ENCODE data around the gene NCAPG. TPM values are rescaled to one million over a fixed set of nuclear protein-coding genes. Genes with fewer than 3 reads are reported as not detected.

NCAPG gene
- total and polyA plus RNA-seq, 10 of the 15 experiments (the other 5 are each of a cell fraction or from before 2014, with no cell fraction given), result 17.3 to 93.9 (median 53.7) TPM

DNA sequence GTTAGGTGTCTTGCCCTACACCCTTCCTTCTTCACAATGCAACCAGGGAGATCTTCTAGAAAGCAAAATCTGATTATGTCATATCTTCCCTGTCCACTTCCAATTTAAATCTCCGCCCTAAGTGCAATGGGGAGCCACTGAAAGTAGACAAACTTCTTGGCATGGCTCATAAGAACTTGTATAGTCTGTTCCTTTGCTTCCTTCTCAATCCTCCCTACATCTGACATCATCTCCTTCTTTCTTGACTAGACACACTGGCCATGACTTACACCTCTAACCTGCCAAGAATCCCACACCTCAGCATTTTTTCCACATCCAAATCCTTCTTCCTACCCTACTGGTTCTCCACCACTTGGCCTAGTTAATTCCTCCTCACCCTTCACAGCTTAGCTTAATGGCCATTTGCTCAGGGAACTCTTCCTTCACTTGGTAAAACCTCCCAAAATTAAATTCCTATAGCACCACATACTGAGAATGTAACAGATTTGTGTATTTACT lies 55.1 kb downstream of the NCAPG start:
- no peaks in the 10 kb centered on the region for H3K27me3 ChIP-seq (replicated peaks in 1 of 2; ENCODE audit: control insufficient read depth in 2 of 2, insufficient read depth in 2 of 2, low read length in 1 of 2)
- ChIA-PET RAD21 (ENCODE audit: unreplicated experiment) (no interaction called here), CTCF (no interaction called here), SMC1A (ENCODE audit: uncharacterized antibody, unreplicated experiment) (interaction anchor here (0.6 to 1.1 kb wide), 2 partner anchors 10 to 258 kb away, joined by 3 to 4 read pairs; no protein-coding TSS in a partner anchor), POLR2A (no interaction called here)
- no peak overlapping the region for H3K9ac ChIP-seq (ENCODE audit: control insufficient read depth, insufficient read depth, low read length)
- no peak overlapping the region for H3K4me2 ChIP-seq (ENCODE audit: control insufficient read depth, insufficient read depth)
- H3K36me3 ChIP-seq (ENCODE audit: control insufficient read depth in 2 of 2, insufficient read depth in 2 of 2, low read length in 1 of 2), result no peaks in the 10 kb centered on the region
- BruUV-seq (replicated peaks), result no TSS peak
- no peak for FAIRE-seq
- no peak for DNase-seq (ENCODE audit: low read depth, low spot score)
- TF ChIP-seq, protein P1, sequence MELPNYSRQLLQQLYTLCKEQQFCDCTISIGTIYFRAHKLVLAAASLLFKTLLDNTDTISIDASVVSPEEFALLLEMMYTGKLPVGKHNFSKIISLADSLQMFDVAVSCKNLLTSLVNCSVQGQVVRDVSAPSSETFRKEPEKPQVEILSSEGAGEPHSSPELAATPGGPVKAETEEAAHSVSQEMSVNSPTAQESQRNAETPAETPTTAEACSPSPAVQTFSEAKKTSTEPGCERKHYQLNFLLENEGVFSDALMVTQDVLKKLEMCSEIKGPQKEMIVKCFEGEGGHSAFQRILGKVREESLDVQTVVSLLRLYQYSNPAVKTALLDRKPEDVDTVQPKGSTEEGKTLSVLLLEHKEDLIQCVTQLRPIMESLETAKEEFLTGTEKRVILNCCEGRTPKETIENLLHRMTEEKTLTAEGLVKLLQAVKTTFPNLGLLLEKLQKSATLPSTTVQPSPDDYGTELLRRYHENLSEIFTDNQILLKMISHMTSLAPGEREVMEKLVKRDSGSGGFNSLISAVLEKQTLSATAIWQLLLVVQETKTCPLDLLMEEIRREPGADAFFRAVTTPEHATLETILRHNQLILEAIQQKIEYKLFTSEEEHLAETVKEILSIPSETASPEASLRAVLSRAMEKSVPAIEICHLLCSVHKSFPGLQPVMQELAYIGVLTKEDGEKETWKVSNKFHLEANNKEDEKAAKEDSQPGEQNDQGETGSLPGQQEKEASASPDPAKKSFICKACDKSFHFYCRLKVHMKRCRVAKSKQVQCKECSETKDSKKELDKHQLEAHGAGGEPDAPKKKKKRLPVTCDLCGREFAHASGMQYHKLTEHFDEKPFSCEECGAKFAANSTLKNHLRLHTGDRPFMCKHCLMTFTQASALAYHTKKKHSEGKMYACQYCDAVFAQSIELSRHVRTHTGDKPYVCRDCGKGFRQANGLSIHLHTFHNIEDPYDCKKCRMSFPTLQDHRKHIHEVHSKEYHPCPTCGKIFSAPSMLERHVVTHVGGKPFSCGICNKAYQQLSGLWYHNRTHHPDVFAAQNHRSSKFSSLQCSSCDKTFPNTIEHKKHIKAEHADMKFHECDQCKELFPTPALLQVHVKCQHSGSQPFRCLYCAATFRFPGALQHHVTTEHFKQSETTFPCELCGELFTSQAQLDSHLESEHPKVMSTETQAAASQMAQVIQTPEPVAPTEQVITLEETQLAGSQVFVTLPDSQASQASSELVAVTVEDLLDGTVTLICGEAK (IDR thresholded peaks at IDR 0.05; ENCODE audit: borderline replicate concordance), result no peak
- intact Hi-C loops (cut with micrococcal nuclease; ENCODE audit: unreplicated experiment), result no loop called here
- no peaks in the 10 kb centered on the region for H3K4me1 ChIP-seq (ENCODE audit: control insufficient read depth, insufficient read depth, low read length)
- H2AFZ ChIP-seq (ENCODE audit: control insufficient read depth, low read depth, low read length), result no peak overlapping the region
- H3K4me3 ChIP-seq, result no peak overlapping the region
- in situ Hi-C loops (cut with MboI), result no loop called here
- 93% methylated on average over 1 of the region's 1 CpG for WGBS (ENCODE audit: insufficient coverage, insufficient replicate concordance, low lambda C conversion rate, missing lambda C conversion rate)
- H4K20me1 ChIP-seq (ENCODE audit: control insufficient read depth, insufficient read depth), result no peaks in the 10 kb centered on the region
- ATAC-seq, result no peak
- H3K9me3 ChIP-seq (replicated peaks; ENCODE audit: control insufficient read depth, insufficient read depth, low read length), result no peaks in the 10 kb centered on the region; the same call in 2 of the 3 replicates
- no peaks in the 10 kb centered on the region for H3K79me2 ChIP-seq (ENCODE audit: control insufficient read depth, insufficient read depth, low read length)
- H3K27ac ChIP-seq (ENCODE audit: control insufficient read depth, insufficient read depth), result no peak overlapping the region

DNA sequence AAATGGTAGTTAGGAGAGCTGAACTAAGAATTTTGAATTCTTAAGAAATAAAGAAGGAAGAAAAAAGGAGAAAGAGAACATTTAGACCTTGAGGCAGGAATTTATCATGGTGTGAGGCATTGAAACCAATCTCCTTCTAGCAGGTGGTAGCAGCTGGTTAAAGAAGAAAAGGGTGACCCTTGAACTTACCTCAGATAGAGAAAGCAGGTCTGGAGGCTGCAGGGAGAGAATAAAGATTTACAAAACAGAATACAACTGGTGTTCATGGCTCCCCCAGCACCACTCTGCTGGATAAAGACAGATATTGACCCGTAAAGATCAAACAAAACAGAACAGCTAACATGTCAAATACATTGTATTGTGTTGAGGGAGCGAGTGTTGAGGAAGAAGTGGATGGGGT lies 56.0 kb downstream of the NCAPG start:
- FAIRE-seq (no peak), DNase-seq (ENCODE audit: low read depth, low spot score) (no peak), ATAC-seq (no peak)
- in situ Hi-C loops (cut with MboI) (no loop called here), intact Hi-C loops (cut with micrococcal nuclease; ENCODE audit: unreplicated experiment) (no loop called here)
- ChIA-PET CTCF (no interaction called here), POLR2A (no interaction called here), SMC1A (ENCODE audit: uncharacterized antibody, unreplicated experiment) (interaction anchor here (0.6 to 1.1 kb wide), 2 partner anchors 11 to 259 kb away, joined by 3 to 4 read pairs; no protein-coding TSS in a partner anchor), RAD21 (ENCODE audit: unreplicated experiment) (no interaction called here)
- Histone ChIP-seq H3K36me3 (ENCODE audit: control insufficient read depth in 2 of 2, insufficient read depth in 2 of 2, low read length in 1 of 2) (no peaks in the 10 kb centered on the region), H3K27ac (ENCODE audit: control insufficient read depth, insufficient read depth) (no peak overlapping the region), H3K9me3 (replicated peaks; ENCODE audit: control insufficient read depth, insufficient read depth, low read length) (no peaks in the 10 kb centered on the region; the same call in 2 of the 3 replicates), H3K79me2 (ENCODE audit: control insufficient read depth, insufficient read depth, low read length) (no peaks in the 10 kb centered on the region), H4K20me1 (ENCODE audit: control insufficient read depth, insufficient read depth) (no peaks in the 10 kb centered on the region), H3K27me3 (replicated peaks in 1 of 2; ENCODE audit: control insufficient read depth in 2 of 2, insufficient read depth in 2 of 2, low read length in 1 of 2) (no peaks in the 10 kb centered on the region), H2AFZ (ENCODE audit: control insufficient read depth, low read depth, low read length) (no peak overlapping the region), H3K4me1 (ENCODE audit: control insufficient read depth, insufficient read depth, low read length) (no peaks in the 10 kb centered on the region), H3K4me2 (ENCODE audit: control insufficient read depth, insufficient read depth) (no peak overlapping the region), H3K4me3 (no peak overlapping the region), H3K9ac (ENCODE audit: control insufficient read depth, insufficient read depth, low read length) (no peak overlapping the region)
- no TSS peak for BruUV-seq (replicated peaks)
- WGBS (ENCODE audit: insufficient coverage, insufficient replicate concordance, low lambda C conversion rate, missing lambda C conversion rate), result 97% methylated on average over 2 of the region's 2 CpGs
- no peak for TF ChIP-seq IKZF2 (IDR thresholded peaks at IDR 0.05)
- no peak for TF ChIP-seq SPI1 (IDR thresholded peaks at IDR 0.05; ENCODE audit: borderline replicate concordance, insufficient read depth, low read depth, low read length)
- no peak for TF ChIP-seq BACH1 (IDR thresholded peaks at IDR 0.05; ENCODE audit: borderline replicate concordance)
- TF ChIP-seq NR2C2 (IDR thresholded peaks at IDR 0.05; ENCODE audit: borderline replicate concordance, control insufficient read depth, insufficient read length, low read depth), result no peak
- TF ChIP-seq BRCA1 (IDR thresholded peaks at IDR 0.05; ENCODE audit: low read depth, low read length), result no peak
- TF ChIP-seq, protein P2, sequence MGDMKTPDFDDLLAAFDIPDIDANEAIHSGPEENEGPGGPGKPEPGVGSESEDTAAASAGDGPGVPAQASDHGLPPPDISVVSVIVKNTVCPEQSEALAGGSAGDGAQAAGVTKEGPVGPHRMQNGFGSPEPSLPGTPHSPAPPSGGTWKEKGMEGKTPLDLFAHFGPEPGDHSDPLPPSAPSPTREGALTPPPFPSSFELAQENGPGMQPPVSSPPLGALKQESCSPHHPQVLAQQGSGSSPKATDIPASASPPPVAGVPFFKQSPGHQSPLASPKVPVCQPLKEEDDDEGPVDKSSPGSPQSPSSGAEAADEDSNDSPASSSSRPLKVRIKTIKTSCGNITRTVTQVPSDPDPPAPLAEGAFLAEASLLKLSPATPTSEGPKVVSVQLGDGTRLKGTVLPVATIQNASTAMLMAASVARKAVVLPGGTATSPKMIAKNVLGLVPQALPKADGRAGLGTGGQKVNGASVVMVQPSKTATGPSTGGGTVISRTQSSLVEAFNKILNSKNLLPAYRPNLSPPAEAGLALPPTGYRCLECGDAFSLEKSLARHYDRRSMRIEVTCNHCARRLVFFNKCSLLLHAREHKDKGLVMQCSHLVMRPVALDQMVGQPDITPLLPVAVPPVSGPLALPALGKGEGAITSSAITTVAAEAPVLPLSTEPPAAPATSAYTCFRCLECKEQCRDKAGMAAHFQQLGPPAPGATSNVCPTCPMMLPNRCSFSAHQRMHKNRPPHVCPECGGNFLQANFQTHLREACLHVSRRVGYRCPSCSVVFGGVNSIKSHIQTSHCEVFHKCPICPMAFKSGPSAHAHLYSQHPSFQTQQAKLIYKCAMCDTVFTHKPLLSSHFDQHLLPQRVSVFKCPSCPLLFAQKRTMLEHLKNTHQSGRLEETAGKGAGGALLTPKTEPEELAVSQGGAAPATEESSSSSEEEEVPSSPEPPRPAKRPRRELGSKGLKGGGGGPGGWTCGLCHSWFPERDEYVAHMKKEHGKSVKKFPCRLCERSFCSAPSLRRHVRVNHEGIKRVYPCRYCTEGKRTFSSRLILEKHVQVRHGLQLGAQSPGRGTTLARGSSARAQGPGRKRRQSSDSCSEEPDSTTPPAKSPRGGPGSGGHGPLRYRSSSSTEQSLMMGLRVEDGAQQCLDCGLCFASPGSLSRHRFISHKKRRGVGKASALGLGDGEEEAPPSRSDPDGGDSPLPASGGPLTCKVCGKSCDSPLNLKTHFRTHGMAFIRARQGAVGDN (IDR thresholded peaks at IDR 0.05), result no peak
- TF ChIP-seq HDAC2 (IDR thresholded peaks at IDR 0.05), result no peak
- TF ChIP-seq RAD51 (IDR thresholded peaks at IDR 0.05), result no peak

All from GM12878 (cell line).